GM12878 (cell line): ENCODE results near the gene CLC.

Source experiments
- ATF2 ChIP-seq: IDR thresholded peaks from 2 replicates; pipeline ENCODE4 v1.6.1; 2012; ENCODE audit warnings: low read length, inconsistent platforms
- HDGF ChIP-seq: fragments of 450-650 bp; IDR thresholded peaks from 2 replicates; pipeline ENCODE4 v1.6.1; 2016; ENCODE audit warnings: antibody characterized with exemption
- TF ChIP-seq, protein P1 (sequence below): IDR thresholded peaks from 2 replicates; pipeline ENCODE4 v1.6.1; 2011; ENCODE audit warnings: low read depth, mild to moderate bottlenecking, low read length, moderate library complexity, borderline replicate concordance; ENCODE audit errors: extremely low read depth

GRCh38 chr19:39740395-39740794, 2.6 kb upstream of the CLC start:
- TF ChIP-seq ATF2 (no peak), HDGF (no peak)
- TF ChIP-seq, protein P1, sequence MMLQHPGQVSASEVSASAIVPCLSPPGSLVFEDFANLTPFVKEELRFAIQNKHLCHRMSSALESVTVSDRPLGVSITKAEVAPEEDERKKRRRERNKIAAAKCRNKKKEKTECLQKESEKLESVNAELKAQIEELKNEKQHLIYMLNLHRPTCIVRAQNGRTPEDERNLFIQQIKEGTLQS, result no peak
